Loucy (cell line): ENCODE measurements around the gene KLF7.

Experiments used
- EZH2phosphoT487 ChIP-seq: fragments of 200-600 bp; IDR thresholded peaks from 2 replicates; pipeline ENCODE4 v1.6.1; 2018; ENCODE audit warnings: antibody characterized with exemption, mild to moderate bottlenecking, moderate library complexity, borderline replicate concordance
- TF ChIP-seq, protein P1 (sequence below): fragments of 200-600 bp; sonication (generic); conservative IDR thresholded peaks from 2 replicates; pipeline ENCODE4 v1.5.1; 2014; ENCODE audit warnings: mild to moderate bottlenecking, antibody characterized with exemption, low read length

DNA sequence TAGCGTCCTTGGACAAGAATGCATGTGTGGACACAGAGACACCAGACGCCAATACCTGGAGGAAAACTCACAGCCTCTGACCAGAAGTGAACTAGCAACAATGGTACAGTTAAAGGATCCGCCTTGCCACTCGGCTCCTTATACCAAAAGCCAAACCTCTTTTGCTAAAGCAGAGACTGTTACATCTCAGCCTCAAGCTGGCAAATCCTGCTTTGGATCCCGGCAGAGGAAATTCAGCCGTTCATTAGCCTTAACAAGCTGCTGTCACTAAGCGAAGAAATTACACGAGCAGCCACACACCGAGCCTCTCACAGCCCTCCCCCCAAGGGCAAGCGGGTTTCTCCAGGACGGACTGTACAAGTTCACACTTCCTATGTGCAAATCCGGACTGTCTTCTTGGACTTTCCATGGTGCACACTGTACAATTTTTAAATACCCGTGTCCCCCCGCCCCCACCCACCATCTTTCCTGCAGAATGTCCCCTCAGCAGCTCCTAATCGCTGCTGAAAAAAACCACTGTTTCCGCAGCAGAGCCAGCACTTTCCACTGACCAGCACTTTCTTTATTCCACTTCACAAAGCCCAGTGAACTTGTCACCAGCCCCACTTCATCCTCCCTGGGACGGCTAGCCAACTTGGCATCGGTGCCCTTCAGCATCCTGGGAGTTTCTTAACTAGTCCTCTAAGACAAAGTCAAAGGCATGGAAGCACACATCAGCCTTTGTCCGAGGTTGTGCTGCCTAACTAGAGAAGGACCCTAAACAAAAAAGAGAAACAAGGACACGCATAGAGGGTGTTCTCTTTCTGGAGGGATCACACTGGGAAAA, 1.5 kb downstream of the KLF7 start:
- TF ChIP-seq, protein P1, sequence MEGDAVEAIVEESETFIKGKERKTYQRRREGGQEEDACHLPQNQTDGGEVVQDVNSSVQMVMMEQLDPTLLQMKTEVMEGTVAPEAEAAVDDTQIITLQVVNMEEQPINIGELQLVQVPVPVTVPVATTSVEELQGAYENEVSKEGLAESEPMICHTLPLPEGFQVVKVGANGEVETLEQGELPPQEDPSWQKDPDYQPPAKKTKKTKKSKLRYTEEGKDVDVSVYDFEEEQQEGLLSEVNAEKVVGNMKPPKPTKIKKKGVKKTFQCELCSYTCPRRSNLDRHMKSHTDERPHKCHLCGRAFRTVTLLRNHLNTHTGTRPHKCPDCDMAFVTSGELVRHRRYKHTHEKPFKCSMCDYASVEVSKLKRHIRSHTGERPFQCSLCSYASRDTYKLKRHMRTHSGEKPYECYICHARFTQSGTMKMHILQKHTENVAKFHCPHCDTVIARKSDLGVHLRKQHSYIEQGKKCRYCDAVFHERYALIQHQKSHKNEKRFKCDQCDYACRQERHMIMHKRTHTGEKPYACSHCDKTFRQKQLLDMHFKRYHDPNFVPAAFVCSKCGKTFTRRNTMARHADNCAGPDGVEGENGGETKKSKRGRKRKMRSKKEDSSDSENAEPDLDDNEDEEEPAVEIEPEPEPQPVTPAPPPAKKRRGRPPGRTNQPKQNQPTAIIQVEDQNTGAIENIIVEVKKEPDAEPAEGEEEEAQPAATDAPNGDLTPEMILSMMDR = no peak
- no peak for TF ChIP-seq EZH2phosphoT487
